ENCODE results near the gene GRK5.

The GRK5 gene

GRCh38 chr10:119420950-119421875 lies 213.8 kb downstream of the GRK5 start:
- Histone ChIP-seq H3K9me3 (no peaks in the 10 kb centered on the region), H3K4me1 (peaks cover 15% of the 10 kb centered on the region), H3K36me3 (no peaks in the 10 kb centered on the region), H3K27me3 (no peaks in the 10 kb centered on the region), H3K4me3 (ENCODE audit: low read depth, low read length) (no peak overlapping the region)
- no peak for DNase-seq
- TF ChIP-seq, protein P1, sequence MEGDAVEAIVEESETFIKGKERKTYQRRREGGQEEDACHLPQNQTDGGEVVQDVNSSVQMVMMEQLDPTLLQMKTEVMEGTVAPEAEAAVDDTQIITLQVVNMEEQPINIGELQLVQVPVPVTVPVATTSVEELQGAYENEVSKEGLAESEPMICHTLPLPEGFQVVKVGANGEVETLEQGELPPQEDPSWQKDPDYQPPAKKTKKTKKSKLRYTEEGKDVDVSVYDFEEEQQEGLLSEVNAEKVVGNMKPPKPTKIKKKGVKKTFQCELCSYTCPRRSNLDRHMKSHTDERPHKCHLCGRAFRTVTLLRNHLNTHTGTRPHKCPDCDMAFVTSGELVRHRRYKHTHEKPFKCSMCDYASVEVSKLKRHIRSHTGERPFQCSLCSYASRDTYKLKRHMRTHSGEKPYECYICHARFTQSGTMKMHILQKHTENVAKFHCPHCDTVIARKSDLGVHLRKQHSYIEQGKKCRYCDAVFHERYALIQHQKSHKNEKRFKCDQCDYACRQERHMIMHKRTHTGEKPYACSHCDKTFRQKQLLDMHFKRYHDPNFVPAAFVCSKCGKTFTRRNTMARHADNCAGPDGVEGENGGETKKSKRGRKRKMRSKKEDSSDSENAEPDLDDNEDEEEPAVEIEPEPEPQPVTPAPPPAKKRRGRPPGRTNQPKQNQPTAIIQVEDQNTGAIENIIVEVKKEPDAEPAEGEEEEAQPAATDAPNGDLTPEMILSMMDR (IDR thresholded peaks at IDR 0.05; ENCODE audit: low read depth, low read length) = no peak

DNA sequence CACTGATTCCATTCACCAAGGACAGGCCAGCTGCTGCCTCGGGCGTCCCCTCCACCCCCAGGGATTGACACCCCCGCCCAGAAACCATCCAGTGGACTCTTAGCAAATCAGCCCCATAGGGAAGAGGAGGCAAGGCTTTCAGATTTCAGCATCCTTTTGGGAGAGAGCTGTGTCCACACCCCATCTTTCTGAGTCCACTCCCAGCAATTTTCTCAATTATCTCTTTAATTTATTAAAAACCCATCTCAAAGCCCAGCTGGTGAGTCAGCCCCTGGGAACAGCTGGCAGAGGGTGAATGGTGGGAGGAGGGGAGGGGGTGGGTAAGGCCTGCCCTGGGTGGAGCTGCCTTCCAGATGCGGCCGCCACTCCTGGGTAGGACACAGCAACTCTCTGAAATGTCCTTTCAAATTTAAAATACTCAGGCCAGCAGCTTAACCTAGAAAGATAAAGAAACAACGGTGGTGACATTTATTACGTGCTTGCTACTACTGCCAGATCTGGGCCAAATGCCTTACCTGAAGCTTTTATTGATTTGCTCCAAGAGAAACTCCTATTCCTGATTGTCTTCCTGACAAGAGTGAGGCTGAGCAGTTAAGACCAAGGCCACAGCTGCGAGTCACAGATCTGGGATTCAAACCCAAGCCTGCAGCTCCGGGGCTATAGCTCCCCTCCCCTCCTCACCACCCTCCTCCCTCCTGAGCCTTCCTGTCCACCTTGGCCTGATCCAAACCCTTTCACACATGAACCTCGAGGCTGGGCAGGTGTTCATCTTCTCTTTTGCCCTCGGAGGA lies 214.7 kb downstream of the GRK5 start:
- TF ChIP-seq, protein P1 (IDR thresholded peaks at IDR 0.05; ENCODE audit: low read depth, low read length) = no peak
- Histone ChIP-seq H3K4me3 (ENCODE audit: low read depth, low read length) (no peak overlapping the region), H3K27me3 (no peaks in the 10 kb centered on the region), H3K36me3 (peaks cover 5% of the 10 kb centered on the region; the same call in 1 of the 2 replicates), H3K9me3 (no peaks in the 10 kb centered on the region), H3K4me1 (peaks cover 15% of the 10 kb centered on the region)
- DNase-seq = peak; percentile 70

DNA sequence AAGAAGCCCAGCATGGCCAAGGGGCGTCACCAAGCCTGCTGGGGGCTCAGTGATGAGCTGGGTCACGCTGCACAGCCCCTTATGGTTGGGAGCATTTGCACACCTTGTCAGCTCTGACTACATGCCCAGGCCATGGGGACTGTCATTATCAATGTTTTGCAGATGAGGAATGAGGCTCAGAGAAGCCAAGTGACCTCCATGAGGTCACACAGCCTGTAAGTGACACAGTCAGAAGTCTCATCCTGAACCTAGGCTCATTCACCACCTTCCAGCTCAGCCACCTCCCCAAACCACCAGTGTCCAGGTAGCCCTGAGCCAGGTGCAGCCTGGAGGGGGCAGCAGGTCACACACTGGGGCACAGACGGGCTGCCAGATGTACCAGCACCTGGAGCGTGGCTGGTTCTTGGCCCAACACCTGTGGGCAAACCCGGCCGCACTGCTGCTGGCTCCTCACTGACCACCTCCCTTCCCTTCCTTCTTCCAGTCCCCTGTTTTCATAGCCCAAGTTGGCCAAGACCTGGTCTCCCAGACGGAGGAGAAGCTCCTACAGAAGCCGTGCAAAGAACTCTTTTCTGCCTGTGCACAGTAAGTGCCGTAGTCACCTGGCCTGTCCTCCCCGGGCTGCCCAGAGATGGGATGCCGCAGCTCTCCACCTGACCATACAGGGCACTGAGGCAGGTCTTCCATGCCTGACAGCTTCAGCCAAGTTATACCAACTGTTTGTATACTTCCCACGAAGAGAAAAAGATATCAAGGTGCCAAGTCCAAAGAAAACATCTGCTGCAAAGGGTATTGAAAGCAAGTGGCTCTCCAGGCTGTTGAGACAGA lies 215.5 kb downstream of the GRK5 start:
- TF ChIP-seq, protein P1 (IDR thresholded peaks at IDR 0.05; ENCODE audit: low read depth, low read length) = no peak
- Histone ChIP-seq H3K36me3 (peaks cover 5% of the 10 kb centered on the region; the same call in 1 of the 2 replicates), H3K4me1 (peaks cover 15% of the 10 kb centered on the region), H3K27me3 (no peaks in the 10 kb centered on the region), H3K4me3 (ENCODE audit: low read depth, low read length) (no peak overlapping the region), H3K9me3 (no peaks in the 10 kb centered on the region)
- no peak for DNase-seq

DNA sequence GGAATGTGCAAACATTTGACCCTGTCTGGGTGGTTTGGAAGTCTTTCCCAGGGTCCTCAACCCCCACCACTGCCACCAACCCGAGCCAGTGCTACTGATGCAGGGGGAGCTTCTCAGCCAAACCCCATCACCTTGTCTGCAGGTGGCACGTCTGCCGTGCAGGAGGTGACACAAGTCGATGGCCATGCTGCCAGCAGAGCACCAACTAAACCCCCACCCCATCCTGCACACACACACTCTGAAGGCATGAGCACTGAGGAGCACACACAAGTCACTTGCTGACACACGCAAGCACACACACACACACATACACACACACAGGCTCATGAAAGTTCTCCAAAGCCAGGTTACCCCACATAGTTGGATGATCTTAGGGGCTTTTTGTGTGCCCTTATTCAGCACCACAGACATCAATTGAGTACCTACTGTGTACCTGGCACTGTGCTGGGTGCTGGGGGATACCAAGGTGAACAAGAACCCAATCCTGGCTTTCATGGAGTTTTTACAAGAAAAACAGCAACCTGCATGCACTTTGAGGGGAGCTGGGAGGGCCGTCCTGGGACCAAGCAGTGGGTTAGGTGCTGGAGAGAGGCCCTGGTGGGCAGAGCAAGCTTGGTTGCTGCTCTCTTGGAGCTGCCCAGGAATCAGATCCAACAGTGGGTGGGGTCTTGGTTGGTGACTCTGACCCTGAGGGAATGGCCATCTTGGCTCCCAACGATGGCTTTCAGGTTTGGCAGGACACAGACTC lies 216.3 kb downstream of the GRK5 start:
- DNase-seq = no peak
- H3K9me3 ChIP-seq = no peaks in the 10 kb centered on the region
- TF ChIP-seq, protein P1 (IDR thresholded peaks at IDR 0.05; ENCODE audit: low read depth, low read length) = no peak
- peaks cover 5% of the 10 kb centered on the region; the same call in 1 of the 2 replicates for H3K36me3 ChIP-seq
- no peaks in the 10 kb centered on the region for H3K27me3 ChIP-seq
- no peak overlapping the region for H3K4me3 ChIP-seq (ENCODE audit: low read depth, low read length)
- H3K4me1 ChIP-seq = peaks cover 15% of the 10 kb centered on the region

GRCh38 chr10:119424258-119424975 lies 217.0 kb downstream of the GRK5 start:
- no peak for DNase-seq
- peaks cover 15% of the 10 kb centered on the region for H3K4me1 ChIP-seq
- H3K4me3 ChIP-seq (ENCODE audit: low read depth, low read length) = no peak overlapping the region
- no peaks in the 10 kb centered on the region for H3K27me3 ChIP-seq
- TF ChIP-seq, protein P1 (IDR thresholded peaks at IDR 0.05; ENCODE audit: low read depth, low read length) = no peak
- no peaks in the 10 kb centered on the region for H3K9me3 ChIP-seq
- peaks cover 5% of the 10 kb centered on the region; the same call in 1 of the 2 replicates for H3K36me3 ChIP-seq
